ENCODE measurements around the gene CNIH2.

The CNIH2 gene

GRCh38 chr11:66277471-66278362, at the start of gene CNIH2:
CNIH2 (plus strand) TSS chr11:66278175; CDS start chr11:66278457, 282 bp downstream.
- no peaks in the 10 kb centered on the region for H3K9me3 Mint-ChIP-seq
- peaks cover 36% of the 10 kb centered on the region for H3K27me3 Mint-ChIP-seq
- peaks cover 29% of the 10 kb centered on the region for H3K36me3 Mint-ChIP-seq
- H3K27ac Mint-ChIP-seq, result peak within 1 kb of the TSS; percentile 55
- H3K4me3 Mint-ChIP-seq, result peak within 1 kb of the TSS; percentile 40
- peaks cover 40% of the 10 kb centered on the region for H3K4me1 Mint-ChIP-seq
- peak; percentile 66 for DNase-seq
- CTCF ChIA-PET, result interaction anchor here (0.9 to 1.2 kb wide), 3 partner anchors 10 to 255 kb away, joined by 3 to 5 read pairs (median 3); partner anchors contain the start of gene RAB1B

- Mint-ChIP-seq H3K4me1 (peaks cover under 1% of the 10 kb centered on the region), H3K27ac (no peak overlapping the region), H3K9me3 (no peaks in the 10 kb centered on the region), H3K4me3 (no peak overlapping the region), H3K36me3 (peaks cover 49% of the 10 kb centered on the region), H3K27me3 (no peaks in the 10 kb centered on the region)
- CTCF ChIA-PET, result no interaction called here
- no peak for DNase-seq
These were observed 49.5 kb upstream of the CNIH2 start for GRCh38 chr11:66228521-66228920.

- Mint-ChIP-seq H3K9me3 (no peaks in the 10 kb centered on the region), H3K4me3 (no peak overlapping the region), H3K27me3 (no peaks in the 10 kb centered on the region), H3K36me3 (peaks cover 57% of the 10 kb centered on the region), H3K4me1 (no peaks in the 10 kb centered on the region), H3K27ac (no peak overlapping the region)
- DNase-seq, result no peak
- CTCF ChIA-PET, result no interaction called here
These were observed 47.8 kb upstream of the CNIH2 start for GRCh38 chr11:66230156-66230555.

GRCh38 chr11:66230978-66231377, 47.0 kb upstream of the CNIH2 start:
- Mint-ChIP-seq H3K27me3 (no peaks in the 10 kb centered on the region), H3K27ac (no peak overlapping the region), H3K36me3 (peaks cover 64% of the 10 kb centered on the region), H3K4me3 (no peak overlapping the region), H3K9me3 (no peaks in the 10 kb centered on the region), H3K4me1 (no peaks in the 10 kb centered on the region)
- DNase-seq, result no peak
- CTCF ChIA-PET, result no interaction called here

- Mint-ChIP-seq H3K36me3 (peaks cover 63% of the 10 kb centered on the region), H3K4me3 (no peak overlapping the region), H3K27ac (peak overlapping the region; percentile 40), H3K27me3 (no peaks in the 10 kb centered on the region), H3K9me3 (no peaks in the 10 kb centered on the region), H3K4me1 (no peaks in the 10 kb centered on the region)
- DNase-seq, result no peak
- CTCF ChIA-PET, result no interaction called here
These were observed 46.4 kb upstream of the CNIH2 start for GRCh38 chr11:66231561-66231960.

- Mint-ChIP-seq H3K36me3 (peaks cover 57% of the 10 kb centered on the region), H3K9me3 (no peaks in the 10 kb centered on the region), H3K27me3 (no peaks in the 10 kb centered on the region), H3K4me3 (no peak overlapping the region), H3K4me1 (no peaks in the 10 kb centered on the region), H3K27ac (no peak overlapping the region)
- CTCF ChIA-PET, result no interaction called here
- DNase-seq, result no peak
These were observed 45.2 kb upstream of the CNIH2 start for GRCh38 chr11:66232769-66233168.

- peaks cover 55% of the 10 kb centered on the region for H3K36me3 Mint-ChIP-seq
- H3K27ac Mint-ChIP-seq, result peak overlapping the region; percentile 4
These were observed 44.7 kb upstream of the CNIH2 start for GRCh38 chr11:66233301-66233700.

GRCh38 chr11:66235141-66235540, 42.8 kb upstream of the CNIH2 start:
- Mint-ChIP-seq H3K9me3 (no peaks in the 10 kb centered on the region), H3K36me3 (peaks cover 51% of the 10 kb centered on the region), H3K4me1 (no peaks in the 10 kb centered on the region), H3K4me3 (no peak overlapping the region), H3K27ac (no peak overlapping the region), H3K27me3 (no peaks in the 10 kb centered on the region)
- CTCF ChIA-PET, result no interaction called here
- DNase-seq, result no peak

More at GRCh38 chr11:66233301-66233700, 44.7 kb upstream of the CNIH2 start:
- Mint-ChIP-seq H3K4me3 (no peak overlapping the region), H3K9me3 (no peaks in the 10 kb centered on the region), H3K27me3 (no peaks in the 10 kb centered on the region), H3K4me1 (no peaks in the 10 kb centered on the region)
- DNase-seq, result no peak
- CTCF ChIA-PET, result no interaction called here

GRCh38 chr11:66237867-66238266, 40.1 kb upstream of the CNIH2 start:
- no peaks in the 10 kb centered on the region for H3K9me3 Mint-ChIP-seq
- no peaks in the 10 kb centered on the region for H3K27me3 Mint-ChIP-seq
- H3K4me3 Mint-ChIP-seq, result no peak overlapping the region
- no peak overlapping the region for H3K27ac Mint-ChIP-seq
- H3K36me3 Mint-ChIP-seq, result peaks cover 48% of the 10 kb centered on the region
- peaks cover 9% of the 10 kb centered on the region for H3K4me1 Mint-ChIP-seq
- CTCF ChIA-PET, result interaction anchor here (1.7 to 1.8 kb wide), 2 partner anchors 14 to 15 kb away, joined by 4 to 6 read pairs; no protein-coding TSS in a partner anchor
- DNase-seq, result no peak

- CTCF ChIA-PET, result interaction anchor here (1.7 kb wide), 1 partner anchor 16 kb away, joined by 6 read pairs; no protein-coding TSS in a partner anchor
- no peak overlapping the region for H3K4me3 Mint-ChIP-seq
- H3K27ac Mint-ChIP-seq, result no peak overlapping the region
- H3K9me3 Mint-ChIP-seq, result no peaks in the 10 kb centered on the region
- peaks cover 42% of the 10 kb centered on the region for H3K36me3 Mint-ChIP-seq
- no peak for DNase-seq
- no peaks in the 10 kb centered on the region for H3K27me3 Mint-ChIP-seq
- H3K4me1 Mint-ChIP-seq, result peaks cover 12% of the 10 kb centered on the region
These were observed 39.1 kb upstream of the CNIH2 start for GRCh38 chr11:66238786-66239413.

- CTCF ChIA-PET, result interaction anchor here (1.7 kb wide), 1 partner anchor 17 kb away, joined by 6 read pairs; no protein-coding TSS in a partner anchor
- H3K4me3 Mint-ChIP-seq, result no peak overlapping the region
- H3K27me3 Mint-ChIP-seq, result no peaks in the 10 kb centered on the region
- H3K36me3 Mint-ChIP-seq, result peaks cover 39% of the 10 kb centered on the region
- peaks cover 14% of the 10 kb centered on the region for H3K4me1 Mint-ChIP-seq
- no peak for DNase-seq
- no peaks in the 10 kb centered on the region for H3K9me3 Mint-ChIP-seq
- no peak overlapping the region for H3K27ac Mint-ChIP-seq
These were observed 38.5 kb upstream of the CNIH2 start for GRCh38 chr11:66239511-66239910.

GRCh38 chr11:66239998-66240780, 37.8 kb upstream of the CNIH2 start:
- Mint-ChIP-seq H3K27ac (no peak overlapping the region), H3K27me3 (no peaks in the 10 kb centered on the region), H3K4me1 (peaks cover 14% of the 10 kb centered on the region), H3K9me3 (no peaks in the 10 kb centered on the region), H3K4me3 (no peak overlapping the region), H3K36me3 (peaks cover 36% of the 10 kb centered on the region)
- CTCF ChIA-PET, result interaction anchor here (1.1 kb wide), 1 partner anchor 18 kb away, joined by 3 read pairs; no protein-coding TSS in a partner anchor
- no peak for DNase-seq

GRCh38 chr11:66240781-66241136, 37.2 kb upstream of the CNIH2 start:
- H3K9me3 Mint-ChIP-seq, result no peaks in the 10 kb centered on the region
- CTCF ChIA-PET, result interaction anchor here (1.1 kb wide), 1 partner anchor 19 kb away, joined by 3 read pairs; no protein-coding TSS in a partner anchor
- H3K4me1 Mint-ChIP-seq, result peaks cover 14% of the 10 kb centered on the region
- H3K27me3 Mint-ChIP-seq, result no peaks in the 10 kb centered on the region
- H3K36me3 Mint-ChIP-seq, result peaks cover 31% of the 10 kb centered on the region
- no peak overlapping the region for H3K27ac Mint-ChIP-seq
- DNase-seq, result no peak
- no peak overlapping the region for H3K4me3 Mint-ChIP-seq

Data from activated naive CD4-positive, alpha-beta T cell treated with anti-CD3 and anti-CD28 coated beads, Interleukin-2, amount 10 ng/mL, durations not matched to agents 7 days and 5 days (primary cell).